ENCODE data around the gene B3GNT9. TPM values are rescaled to one million over a fixed set of nuclear protein-coding genes. Genes with fewer than 3 reads are reported as not detected.

Gene B3GNT9
- total and polyA plus RNA-seq, 12 donors = 2.9 to 52.1 (median 19.6) TPM

- H3K9me3 ChIP-seq (replicated peaks in 1 of 3) = no peaks in the 10 kb centered on the region
- TF ChIP-seq CTCF (IDR thresholded peaks at IDR 0.05) (no peak), POLR2A (IDR thresholded peaks at IDR 0.05) (peak in 1 of 2 donors; percentile 75)
- H3K27ac ChIP-seq = peak within 1 kb of the TSS; percentile 65 to 99 (median 99)
- no peaks in the 10 kb centered on the region for H3K27me3 ChIP-seq
- 0 to 1% (median 1%) methylated on average over 15 to 77 of the region's 77 CpGs for WGBS, 4 donors
- intact Hi-C loops (cut with DNase I) = no loop called here
- H3K4me3 ChIP-seq = peak within 1 kb of the TSS in 2 of 4 donors; percentile 74 to 82
- H3K4me1 ChIP-seq (replicated peaks in 1 of 2) = peaks cover 29 to 44% of the 10 kb centered on the region in 2 donors
- H3K36me3 ChIP-seq (replicated peaks in 1 of 2) = no peaks in the 10 kb centered on the region
- DNase-seq = peak; percentile 95 to 98 (median 97)
Observed at GRCh38 chr16:67183627-67184452, 33.0 kb upstream of the B3GNT9 start, which contains the start of gene MATCAP1. Gene MATCAP1, minus strand, starts transcription at chr16:67183963. Its CDS starts 3,353 bp downstream, at chr16:67180610.

- no peaks in the 10 kb centered on the region for H3K27me3 ChIP-seq
- H3K4me1 ChIP-seq (replicated peaks in 1 of 2) = peaks cover 35 to 47% of the 10 kb centered on the region in 2 donors
- no peaks in the 10 kb centered on the region for H3K36me3 ChIP-seq (replicated peaks in 1 of 2)
- DNase-seq = no peak
- H3K9me3 ChIP-seq (replicated peaks in 1 of 3) = no peaks in the 10 kb centered on the region
- peak overlapping the region in 2 of 4 donors; percentile 74 to 82 for H3K4me3 ChIP-seq
- intact Hi-C loops (cut with DNase I) = no loop called here
- WGBS, 4 donors = 7 to 11% (median 8%) methylated on average over 11 of the region's 11 CpGs
- TF ChIP-seq CTCF (IDR thresholded peaks at IDR 0.05) (no peak), POLR2A (IDR thresholded peaks at IDR 0.05) (no peak)
- peak overlapping the region; percentile 65 to 99 (median 99) for H3K27ac ChIP-seq
Observed at GRCh38 chr16:67183284-67183626, 32.5 kb upstream of the B3GNT9 start.

GRCh38 chr16:67182288-67182687, 31.5 kb upstream of the B3GNT9 start:
- H3K4me1 ChIP-seq (replicated peaks in 1 of 2) = peaks cover 40 to 56% of the 10 kb centered on the region in 2 donors
- H3K27me3 ChIP-seq = no peaks in the 10 kb centered on the region
- 78 to 90% (median 86%) methylated on average over 2 of the region's 2 CpGs for WGBS, 4 donors
- no peak overlapping the region for H3K4me3 ChIP-seq
- intact Hi-C loops (cut with DNase I) = no loop called here
- H3K36me3 ChIP-seq (replicated peaks in 1 of 2) = no peaks in the 10 kb centered on the region
- DNase-seq = no peak
- H3K27ac ChIP-seq = peak overlapping the region in 3 of 5 donors; percentile 45 to 99 (median 99)
- no peaks in the 10 kb centered on the region for H3K9me3 ChIP-seq (replicated peaks in 1 of 3)
- TF ChIP-seq POLR2A (IDR thresholded peaks at IDR 0.05) (no peak), CTCF (IDR thresholded peaks at IDR 0.05) (no peak)

- Histone ChIP-seq H3K27me3 (no peaks in the 10 kb centered on the region), H3K4me1 (replicated peaks in 1 of 2) (peaks cover 40 to 56% of the 10 kb centered on the region in 2 donors), H3K4me3 (no peak overlapping the region), H3K27ac (peak overlapping the region; percentile 39 to 99 (median 45)), H3K36me3 (replicated peaks in 1 of 2) (no peaks in the 10 kb centered on the region), H3K9me3 (replicated peaks in 1 of 3) (no peaks in the 10 kb centered on the region)
- intact Hi-C loops (cut with DNase I) = no loop called here
- WGBS, 4 donors = 0 to 32% (median 20%) methylated on average over 2 of the region's 2 CpGs
- TF ChIP-seq CTCF (IDR thresholded peaks at IDR 0.05) = no peak
- no peak for TF ChIP-seq POLR2A (IDR thresholded peaks at IDR 0.05)
- DNase-seq = peak; percentile 86 to 95 (median 93)
Observed at GRCh38 chr16:67181346-67181745, 30.5 kb upstream of the B3GNT9 start.
